GM20000 (cell line): ENCODE results near the gene COL1A2.

ENCODE experiments used
- DNase-seq: peaks from one replicate; pipeline ENCODE4 v3.0.0; 2012; ENCODE audit warnings: low spot score
- TF ChIP-seq, protein P1 (sequence below): IDR thresholded peaks from 2 replicates; pipeline ENCODE4 v1.5.1; 2012; ENCODE audit warnings: mild to moderate bottlenecking, control low read depth; ENCODE audit errors: extremely low read depth, missing control alignments

Gene COL1A2

GRCh38 chr7:94397722-94398121 is 3.0 kb downstream of the COL1A2 start:
- no peak for DNase-seq
- TF ChIP-seq, protein P1, sequence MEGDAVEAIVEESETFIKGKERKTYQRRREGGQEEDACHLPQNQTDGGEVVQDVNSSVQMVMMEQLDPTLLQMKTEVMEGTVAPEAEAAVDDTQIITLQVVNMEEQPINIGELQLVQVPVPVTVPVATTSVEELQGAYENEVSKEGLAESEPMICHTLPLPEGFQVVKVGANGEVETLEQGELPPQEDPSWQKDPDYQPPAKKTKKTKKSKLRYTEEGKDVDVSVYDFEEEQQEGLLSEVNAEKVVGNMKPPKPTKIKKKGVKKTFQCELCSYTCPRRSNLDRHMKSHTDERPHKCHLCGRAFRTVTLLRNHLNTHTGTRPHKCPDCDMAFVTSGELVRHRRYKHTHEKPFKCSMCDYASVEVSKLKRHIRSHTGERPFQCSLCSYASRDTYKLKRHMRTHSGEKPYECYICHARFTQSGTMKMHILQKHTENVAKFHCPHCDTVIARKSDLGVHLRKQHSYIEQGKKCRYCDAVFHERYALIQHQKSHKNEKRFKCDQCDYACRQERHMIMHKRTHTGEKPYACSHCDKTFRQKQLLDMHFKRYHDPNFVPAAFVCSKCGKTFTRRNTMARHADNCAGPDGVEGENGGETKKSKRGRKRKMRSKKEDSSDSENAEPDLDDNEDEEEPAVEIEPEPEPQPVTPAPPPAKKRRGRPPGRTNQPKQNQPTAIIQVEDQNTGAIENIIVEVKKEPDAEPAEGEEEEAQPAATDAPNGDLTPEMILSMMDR, result no peak

DNA sequence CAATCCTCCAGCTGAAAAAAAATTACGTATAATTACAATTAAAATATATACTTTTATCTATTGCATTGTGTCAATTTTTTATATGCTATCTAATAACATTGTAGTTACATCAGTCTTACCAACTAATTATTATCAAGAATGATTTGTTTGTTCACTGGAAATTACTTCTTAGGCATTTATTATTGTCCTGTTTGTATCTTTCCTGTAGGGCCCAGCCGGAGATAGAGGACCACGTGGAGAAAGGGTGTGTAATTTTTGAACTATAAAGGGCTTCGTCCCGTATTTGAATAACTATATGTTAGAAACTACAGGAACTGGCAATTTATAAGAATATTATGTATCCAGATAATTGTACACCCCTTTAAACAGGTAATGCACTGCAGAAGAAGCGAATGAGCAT is 4.1 kb downstream of the COL1A2 start:
- no peak for DNase-seq
- TF ChIP-seq, protein P1, result no peak

DNA sequence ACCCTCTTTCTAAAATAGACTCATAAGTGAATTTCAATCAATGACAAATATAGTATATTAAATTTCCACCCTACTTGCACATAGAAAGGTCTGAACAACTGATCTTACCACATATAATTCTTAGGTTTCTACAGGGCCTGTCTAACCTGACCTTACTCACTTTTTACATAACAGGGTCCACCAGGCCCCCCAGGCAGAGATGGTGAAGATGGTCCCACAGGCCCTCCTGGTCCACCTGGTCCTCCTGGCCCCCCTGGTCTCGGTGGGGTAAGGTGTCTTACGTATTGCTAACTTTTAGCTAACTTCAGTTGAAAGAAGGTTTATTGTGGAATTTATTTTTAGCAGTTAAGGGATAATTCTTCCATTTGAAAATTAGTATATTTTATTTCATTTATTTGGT is 5.3 kb downstream of the COL1A2 start:
- no peak for DNase-seq
- TF ChIP-seq, protein P1, result no peak

DNA sequence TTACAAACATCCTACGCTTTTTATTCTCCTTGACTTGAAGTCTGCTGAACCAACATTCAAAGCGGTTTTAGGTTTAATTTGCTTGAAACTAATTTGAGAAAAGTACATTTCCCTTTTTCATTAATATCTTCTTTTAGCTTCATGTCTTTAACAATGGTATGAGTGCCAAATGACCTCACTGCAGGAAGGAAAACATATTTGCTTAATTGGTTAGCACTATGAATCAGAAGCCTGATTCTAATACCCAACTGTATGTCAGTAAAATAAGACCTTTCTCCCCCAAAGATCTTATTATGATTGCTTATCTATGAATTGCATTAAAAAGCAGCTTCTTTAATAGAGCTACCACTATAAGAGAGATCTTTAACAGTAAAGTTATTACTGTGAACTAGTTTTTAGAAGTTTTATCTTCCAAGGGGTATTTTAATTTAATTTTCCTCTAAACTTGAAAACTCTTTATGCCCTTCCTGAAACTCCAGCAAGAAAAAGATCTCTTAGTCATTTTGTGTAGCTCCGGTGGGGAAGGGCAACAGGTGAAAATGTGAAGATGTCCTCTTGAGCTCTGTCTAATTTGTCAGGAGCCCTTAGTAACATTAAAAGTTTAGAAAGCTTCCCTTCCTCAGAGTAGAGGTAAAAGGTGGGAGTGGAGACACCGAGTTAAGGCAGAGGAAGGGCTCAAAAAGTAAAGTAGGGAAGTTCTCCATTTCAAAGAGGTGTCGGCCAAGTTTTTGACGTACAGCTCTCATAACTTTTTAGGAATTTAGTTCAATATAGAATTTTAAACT is 6.1 kb downstream of the COL1A2 start:
- TF ChIP-seq, protein P1, result no peak
- no peak for DNase-seq

- DNase-seq, result no peak
- TF ChIP-seq, protein P1, result no peak
Measured at GRCh38 chr7:94401428-94401814, 6.7 kb downstream of the COL1A2 start.

GRCh38 chr7:94403546-94403945 is 8.9 kb downstream of the COL1A2 start:
- TF ChIP-seq, protein P1, result no peak
- no peak for DNase-seq

GRCh38 chr7:94405506-94405905 is 10.8 kb downstream of the COL1A2 start:
- DNase-seq, result no peak
- TF ChIP-seq, protein P1, result no peak
